ENCODE results near the gene CMIP.
"Not testable (repeated sequence)": the region's sequence is repeated elsewhere in the genome, so short reads cannot be mapped to it uniquely, and the experiment has no call there.

CMIP gene

GRCh38 chr16:81416749-81417148 lies 27.9 kb upstream of the CMIP start:
- ChIA-PET CTCF (no interaction called here), POLR2A (interaction anchor here (0.6 kb wide), 1 partner anchor 313 kb away, joined by 3 read pairs; no protein-coding TSS in a partner anchor)
- TF ChIP-seq ZNF384 (IDR thresholded peaks at IDR 0.05) = no peak
- no peak for TF ChIP-seq L3MBTL2 (conservative IDR thresholded peaks at IDR 0.05)
- TF ChIP-seq FOXM1 (IDR thresholded peaks at IDR 0.05; ENCODE audit: borderline replicate concordance) = no peak
- TF ChIP-seq SUZ12 (IDR thresholded peaks at IDR 0.05) = no peak
- no peak for TF ChIP-seq LEF1 (IDR thresholded peaks at IDR 0.05; ENCODE audit: borderline replicate concordance)
- TF ChIP-seq FOXK2 (IDR thresholded peaks at IDR 0.05) = no peak
- no peak for TF ChIP-seq CTBP1 (IDR thresholded peaks at IDR 0.05; ENCODE audit: borderline replicate concordance)
- TF ChIP-seq NFRKB (IDR thresholded peaks at IDR 0.05) = no peak
- no peak for TF ChIP-seq HDGF (IDR thresholded peaks at IDR 0.05; ENCODE audit: borderline replicate concordance)
- no peak for TF ChIP-seq FOXA1 (IDR thresholded peaks at IDR 0.05)
- TF ChIP-seq, protein P1, sequence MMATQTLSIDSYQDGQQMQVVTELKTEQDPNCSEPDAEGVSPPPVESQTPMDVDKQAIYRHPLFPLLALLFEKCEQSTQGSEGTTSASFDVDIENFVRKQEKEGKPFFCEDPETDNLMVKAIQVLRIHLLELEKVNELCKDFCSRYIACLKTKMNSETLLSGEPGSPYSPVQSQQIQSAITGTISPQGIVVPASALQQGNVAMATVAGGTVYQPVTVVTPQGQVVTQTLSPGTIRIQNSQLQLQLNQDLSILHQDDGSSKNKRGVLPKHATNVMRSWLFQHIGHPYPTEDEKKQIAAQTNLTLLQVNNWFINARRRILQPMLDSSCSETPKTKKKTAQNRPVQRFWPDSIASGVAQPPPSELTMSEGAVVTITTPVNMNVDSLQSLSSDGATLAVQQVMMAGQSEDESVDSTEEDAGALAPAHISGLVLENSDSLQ (IDR thresholded peaks at IDR 0.05) = no peak
- TF ChIP-seq BHLHE40 (IDR thresholded peaks at IDR 0.05; ENCODE audit: borderline replicate concordance) = no peak
- no peak for TF ChIP-seq ELF4 (IDR thresholded peaks at IDR 0.05)
- DNase-seq (ENCODE audit: extremely low spot score) = no peak

GRCh38 chr16:81417210-81417609 lies 27.4 kb upstream of the CMIP start:
- CTCF ChIA-PET = no interaction called here
- no peak for TF ChIP-seq ARNT (IDR thresholded peaks at IDR 0.05)
- POLR2A ChIA-PET = interaction anchor here (0.6 kb wide), 1 partner anchor 313 kb away, joined by 3 read pairs; no protein-coding TSS in a partner anchor

DNA sequence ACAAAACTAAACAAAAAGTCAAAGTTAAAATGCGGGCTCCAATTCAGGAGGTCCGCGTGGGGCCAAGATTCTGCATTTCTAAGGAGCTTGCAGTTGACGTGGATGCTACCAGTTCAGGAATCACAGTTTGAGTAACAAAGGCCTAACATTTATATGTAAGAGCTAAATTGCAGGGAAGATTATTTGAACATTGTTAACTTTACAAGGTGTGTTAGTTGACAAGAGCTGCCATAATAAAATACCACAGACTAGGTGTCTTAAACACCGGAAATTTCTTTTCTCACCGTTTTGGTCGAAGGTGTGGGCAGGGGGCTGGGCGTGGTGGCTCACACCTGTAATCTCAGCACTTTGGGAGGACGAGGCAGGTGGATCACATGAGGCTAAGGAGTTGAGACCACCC lies 24.8 kb upstream of the CMIP start:
- DNase-seq (ENCODE audit: extremely low spot score) = no peak
- ChIA-PET POLR2A (no interaction called here), CTCF (no interaction called here)
- TF ChIP-seq ZNF384 (IDR thresholded peaks at IDR 0.05) = no peak
- TF ChIP-seq TARDBP (IDR thresholded peaks at IDR 0.05) = no peak
- no peak for TF ChIP-seq ELF4 (IDR thresholded peaks at IDR 0.05)
- no peak for TF ChIP-seq BHLHE40 (IDR thresholded peaks at IDR 0.05; ENCODE audit: borderline replicate concordance)
- TF ChIP-seq SUZ12 (IDR thresholded peaks at IDR 0.05) = no peak
- no peak for TF ChIP-seq FOXK2 (IDR thresholded peaks at IDR 0.05)
- TF ChIP-seq, protein P1 (IDR thresholded peaks at IDR 0.05) = no peak
- no peak for TF ChIP-seq SP1 (IDR thresholded peaks at IDR 0.05)
- no peak for TF ChIP-seq L3MBTL2 (conservative IDR thresholded peaks at IDR 0.05)
- no peak for TF ChIP-seq ARNT (IDR thresholded peaks at IDR 0.05)
- no peak for TF ChIP-seq FOXA1 (IDR thresholded peaks at IDR 0.05)
- no peak for TF ChIP-seq CTBP1 (IDR thresholded peaks at IDR 0.05; ENCODE audit: borderline replicate concordance)
- TF ChIP-seq NFRKB (IDR thresholded peaks at IDR 0.05) = no peak
- no peak for TF ChIP-seq HDGF (IDR thresholded peaks at IDR 0.05; ENCODE audit: borderline replicate concordance)
- no peak for TF ChIP-seq LEF1 (IDR thresholded peaks at IDR 0.05; ENCODE audit: borderline replicate concordance)
- TF ChIP-seq FOXM1 (IDR thresholded peaks at IDR 0.05; ENCODE audit: borderline replicate concordance) = no peak

More at GRCh38 chr16:81417210-81417609, 27.4 kb upstream of the CMIP start:
- no peak for DNase-seq (ENCODE audit: extremely low spot score)

GRCh38 chr16:81421126-81421525 lies 23.5 kb upstream of the CMIP start:
- POLR2A ChIA-PET = no interaction called here
- CTCF ChIA-PET = no interaction called here
- TF ChIP-seq TARDBP (IDR thresholded peaks at IDR 0.05) = no peak

GRCh38 chr16:81421536-81421935 lies 23.1 kb upstream of the CMIP start:
- POLR2A ChIA-PET = no interaction called here
- CTCF ChIA-PET = no interaction called here
- TF ChIP-seq ELF4 (IDR thresholded peaks at IDR 0.05) (no peak), FOXK2 (IDR thresholded peaks at IDR 0.05) (no peak), SUZ12 (IDR thresholded peaks at IDR 0.05) (no peak), FOXA1 (IDR thresholded peaks at IDR 0.05) (no peak), HDGF (IDR thresholded peaks at IDR 0.05; ENCODE audit: borderline replicate concordance) (no peak), TARDBP (IDR thresholded peaks at IDR 0.05) (no peak), SP1 (IDR thresholded peaks at IDR 0.05) (no peak)
- DNase-seq (ENCODE audit: extremely low spot score) = no peak

More at GRCh38 chr16:81421126-81421525, 23.5 kb upstream of the CMIP start:
- no peak for DNase-seq (ENCODE audit: extremely low spot score)

- DNase-seq (ENCODE audit: extremely low spot score); POLR2A ChIA-PET; CTCF ChIA-PET: not testable (repeated sequence)
These were observed 22.5 kb upstream of the CMIP start for GRCh38 chr16:81422153-81422552.

GRCh38 chr16:81424771-81425170 lies 19.8 kb upstream of the CMIP start:
- TF ChIP-seq FOXA1 (IDR thresholded peaks at IDR 0.05) (no peak), SUZ12 (IDR thresholded peaks at IDR 0.05) (no peak), FOXM1 (IDR thresholded peaks at IDR 0.05; ENCODE audit: borderline replicate concordance) (no peak), ZNF384 (IDR thresholded peaks at IDR 0.05) (no peak), LEF1 (IDR thresholded peaks at IDR 0.05; ENCODE audit: borderline replicate concordance) (no peak), BHLHE40 (IDR thresholded peaks at IDR 0.05; ENCODE audit: borderline replicate concordance) (no peak), L3MBTL2 (conservative IDR thresholded peaks at IDR 0.05) (no peak), HDGF (IDR thresholded peaks at IDR 0.05; ENCODE audit: borderline replicate concordance) (no peak), FOXK2 (IDR thresholded peaks at IDR 0.05) (no peak), ARNT (IDR thresholded peaks at IDR 0.05) (no peak), TARDBP (IDR thresholded peaks at IDR 0.05) (no peak), NFRKB (IDR thresholded peaks at IDR 0.05) (no peak), ELF4 (IDR thresholded peaks at IDR 0.05) (no peak), SP1 (IDR thresholded peaks at IDR 0.05) (no peak), CTBP1 (IDR thresholded peaks at IDR 0.05; ENCODE audit: borderline replicate concordance) (no peak)
- TF ChIP-seq, protein P1 (IDR thresholded peaks at IDR 0.05) = no peak
- ChIA-PET POLR2A (no interaction called here), CTCF (no interaction called here)
- DNase-seq (ENCODE audit: extremely low spot score) = no peak
